GM18858 (cell line): ENCODE data around the gene RBMS3.
"Not testable (repeated sequence)": the region's sequence is repeated elsewhere in the genome, so short reads cannot be mapped to it uniquely, and the experiment has no call there.

Experiments
- ATAC-seq: cut with Tn5 transposase; IDR thresholded peaks from one replicate; pipeline ENCODE4 v1.9.1; 2021; ENCODE audit not compliant: unreplicated experiment

The RBMS3 gene

DNA sequence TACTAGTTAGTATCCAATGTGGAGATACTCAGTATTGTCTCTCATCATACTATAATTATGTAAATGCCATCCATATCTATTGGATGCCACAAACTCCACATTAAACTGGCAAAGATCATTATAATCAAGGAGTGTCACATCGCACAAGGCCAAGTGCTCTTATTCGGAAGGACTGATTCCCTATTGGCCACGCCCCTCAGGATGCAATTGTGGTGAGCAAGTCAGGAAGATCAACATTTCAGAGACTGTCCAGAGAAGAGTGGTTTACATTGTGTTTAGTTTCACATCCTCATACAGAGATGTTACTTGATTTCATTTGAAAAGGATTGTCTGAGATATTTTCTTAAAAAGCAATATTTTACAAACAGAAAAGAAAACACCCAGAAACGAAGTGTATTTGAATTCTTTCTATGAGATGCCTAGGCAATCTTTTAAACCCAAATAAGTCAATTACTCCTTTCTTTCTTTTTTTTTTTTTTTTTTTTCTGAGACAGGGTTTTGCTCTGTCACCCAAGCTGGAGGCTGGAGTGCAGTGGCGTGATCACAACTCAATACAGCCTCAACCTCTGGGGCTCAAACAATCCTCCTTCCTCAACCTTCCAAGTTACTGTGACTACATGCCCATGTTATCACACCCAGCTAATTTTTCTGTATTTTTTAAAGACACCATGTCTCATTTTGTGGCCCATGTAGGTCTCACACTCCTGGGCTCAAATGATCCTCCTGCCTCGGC is 369.1 kb downstream of the RBMS3 start:
- peak; percentile 95 for ATAC-seq

DNA sequence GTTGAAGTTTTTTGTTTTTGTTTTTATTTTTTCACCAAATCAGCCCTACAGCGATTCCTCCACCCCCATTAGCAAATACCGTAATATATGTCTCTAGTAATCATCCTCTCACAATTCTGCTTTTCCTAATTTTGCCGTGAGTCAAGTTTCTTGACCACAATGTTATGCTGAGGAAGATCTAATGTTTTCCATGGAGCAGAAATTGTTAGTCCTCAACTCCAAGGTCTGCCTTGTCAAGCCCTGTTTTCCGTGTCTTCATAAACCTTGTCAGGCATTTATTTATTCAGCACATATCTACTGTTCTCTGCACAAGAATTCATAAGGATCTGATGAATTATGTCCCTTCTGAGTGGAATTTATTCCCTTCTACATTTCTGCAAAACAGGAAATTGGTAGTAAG is 372.8 kb downstream of the RBMS3 start:
- no peak for ATAC-seq

GRCh38 chr3:29655015-29655747 is 374.3 kb downstream of the RBMS3 start:
- no peak for ATAC-seq

DNA sequence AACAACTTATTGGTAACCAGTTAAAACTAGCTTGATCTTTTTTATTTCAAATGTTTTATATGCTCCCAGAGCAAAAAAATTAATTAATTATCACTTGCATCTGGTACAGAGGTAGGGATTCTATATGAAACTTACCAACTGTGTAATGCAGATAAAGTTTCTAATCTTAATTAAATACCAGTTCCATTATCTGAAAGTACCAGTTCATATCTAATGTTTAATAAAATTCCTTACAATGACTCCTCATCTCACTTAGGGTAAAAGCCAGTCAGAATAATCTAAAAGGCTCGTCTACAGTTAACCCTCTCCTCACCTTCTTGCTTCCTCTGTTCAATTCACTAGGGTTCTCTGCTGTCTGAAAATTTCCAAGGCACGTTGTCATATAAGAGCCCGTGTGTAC is 384.8 kb downstream of the RBMS3 start:
- ATAC-seq: no peak

GRCh38 chr3:29668233-29668632 is 387.4 kb downstream of the RBMS3 start:
- ATAC-seq: no peak

- no peak for ATAC-seq
Observed at GRCh38 chr3:29668728-29669127, 387.9 kb downstream of the RBMS3 start.

GRCh38 chr3:29670476-29670875 is 389.6 kb downstream of the RBMS3 start:
- not testable (repeated sequence) for ATAC-seq

DNA sequence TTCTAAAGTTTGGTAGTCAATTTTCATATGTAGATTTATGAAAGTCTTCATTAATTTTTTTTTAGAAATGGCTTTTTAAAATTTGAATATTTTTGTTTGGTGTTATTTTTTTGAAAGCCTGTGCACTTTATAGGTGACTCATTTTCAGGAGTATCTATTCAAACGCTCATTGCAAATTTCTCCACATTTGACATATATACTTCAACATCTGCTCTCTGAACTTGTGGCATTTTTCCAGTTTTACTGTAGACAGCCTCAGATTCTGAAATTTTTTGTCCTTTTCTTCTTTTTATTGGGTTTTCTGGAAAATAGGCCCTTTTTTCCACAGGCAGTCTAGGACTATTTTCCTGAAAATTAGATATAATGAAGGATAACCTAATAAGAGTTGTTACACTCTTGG is 396.6 kb downstream of the RBMS3 start:
- no peak for ATAC-seq

GRCh38 chr3:29679944-29680343 is 399.1 kb downstream of the RBMS3 start:
- no peak for ATAC-seq

DNA sequence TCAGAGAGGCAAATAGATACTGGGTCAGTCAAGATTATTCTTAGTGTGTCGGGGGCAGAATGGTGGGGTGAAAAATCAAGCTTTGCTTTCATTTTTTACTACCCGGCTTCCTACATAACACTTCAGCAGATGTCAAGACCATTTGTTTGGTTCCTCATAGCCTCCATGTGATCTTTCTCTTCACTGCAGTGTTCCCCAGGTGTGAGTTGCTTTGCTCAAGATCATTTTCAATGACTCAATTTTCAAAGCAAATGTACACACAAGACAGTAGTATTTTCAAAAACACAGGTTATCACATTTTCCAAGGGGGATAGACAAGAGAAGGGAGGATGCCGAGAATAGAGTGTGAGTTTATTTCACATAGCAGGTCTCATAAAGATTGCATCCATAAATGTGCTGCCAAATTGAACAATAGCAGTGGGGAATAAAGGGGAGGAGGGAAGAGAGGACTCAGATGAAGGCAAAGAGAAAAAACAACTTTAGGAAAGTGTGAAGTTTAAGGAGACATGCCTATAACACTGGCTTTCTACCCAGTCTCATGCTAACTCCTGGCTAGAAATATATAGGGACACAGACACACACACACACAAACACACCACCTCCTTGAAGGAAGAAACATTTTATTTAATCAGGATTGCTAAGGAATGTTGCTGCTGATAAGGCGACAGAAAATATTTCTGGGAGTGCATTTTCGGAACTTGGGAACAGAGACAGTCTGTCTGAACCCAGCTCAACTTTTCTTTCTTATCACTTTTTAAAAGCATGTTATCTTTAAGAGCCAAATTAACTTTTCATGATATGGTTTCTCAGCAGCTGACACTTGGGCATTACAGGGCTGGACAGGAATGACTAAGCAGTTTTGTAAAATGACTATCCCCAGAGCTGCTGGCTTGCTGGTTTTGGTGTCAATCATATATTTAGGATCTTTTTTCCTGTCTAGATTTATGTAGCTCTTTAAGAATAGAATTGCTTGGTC is 402.4 kb downstream of the RBMS3 start:
- peak; percentile 48 for ATAC-seq

DNA sequence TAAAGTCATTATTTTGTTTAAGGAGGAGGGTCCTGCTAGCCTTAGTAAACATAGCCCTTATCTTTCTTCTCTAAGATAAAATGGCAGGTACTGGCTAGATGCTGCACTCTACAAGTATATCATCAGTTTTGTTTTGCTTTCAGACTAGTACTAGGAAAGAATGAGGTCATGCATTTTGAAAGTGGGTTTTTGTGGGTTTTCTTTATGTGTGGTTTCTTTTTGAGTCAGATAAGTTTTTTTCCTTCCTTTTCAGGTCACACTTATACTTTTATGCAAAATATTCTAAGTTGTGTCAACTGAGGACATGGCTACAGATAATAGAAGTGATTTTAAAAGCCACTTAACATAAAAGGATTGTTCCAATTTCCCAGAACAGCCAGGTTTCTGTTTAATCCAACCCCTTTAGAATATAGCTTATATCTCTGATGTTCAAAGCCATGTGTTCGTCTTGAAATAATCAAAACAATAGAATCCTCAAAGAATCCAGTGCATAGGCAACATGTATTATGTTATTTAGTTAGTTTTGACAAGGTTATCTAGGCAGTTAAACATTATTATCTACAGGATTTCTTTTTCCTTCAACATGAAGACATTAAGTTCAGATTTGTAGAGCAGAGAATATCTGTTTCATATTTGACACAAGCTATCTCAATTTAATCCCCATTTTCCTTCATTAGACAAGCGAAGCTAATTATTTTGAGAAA is 406.2 kb downstream of the RBMS3 start:
- peak; percentile 96 for ATAC-seq

GRCh38 chr3:29690686-29691353 is 409.9 kb downstream of the RBMS3 start:
- ATAC-seq: no peak

- no peak for ATAC-seq
Observed at GRCh38 chr3:29693863-29694262, 413.0 kb downstream of the RBMS3 start.

DNA sequence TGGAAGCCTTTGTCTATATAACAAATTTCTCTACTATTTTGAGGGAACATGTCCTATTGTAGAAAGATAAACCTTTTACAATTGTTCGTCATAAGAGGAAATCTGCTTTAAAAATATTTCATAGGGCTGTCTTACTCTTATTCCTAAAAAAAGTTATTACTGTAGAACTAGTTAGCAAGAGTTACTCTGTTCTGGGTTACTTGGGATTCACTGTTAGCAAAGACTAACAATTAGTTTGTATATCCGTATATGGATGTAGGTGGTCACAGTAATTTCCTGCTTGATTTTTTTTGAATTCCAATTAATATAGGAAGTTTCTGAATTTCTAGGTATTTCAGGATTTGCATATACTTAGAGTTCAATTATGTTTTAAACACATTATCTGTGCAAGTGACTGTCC is 413.5 kb downstream of the RBMS3 start:
- ATAC-seq: no peak

- no peak for ATAC-seq
Observed at GRCh38 chr3:29694783-29695182, 413.9 kb downstream of the RBMS3 start.

- ATAC-seq: no peak
Observed at GRCh38 chr3:29695201-29695600, 414.3 kb downstream of the RBMS3 start.

GRCh38 chr3:29695643-29696198 is 414.9 kb downstream of the RBMS3 start:
- ATAC-seq: no peak

- no peak for ATAC-seq
Observed at GRCh38 chr3:29696311-29696710, 415.4 kb downstream of the RBMS3 start.

DNA sequence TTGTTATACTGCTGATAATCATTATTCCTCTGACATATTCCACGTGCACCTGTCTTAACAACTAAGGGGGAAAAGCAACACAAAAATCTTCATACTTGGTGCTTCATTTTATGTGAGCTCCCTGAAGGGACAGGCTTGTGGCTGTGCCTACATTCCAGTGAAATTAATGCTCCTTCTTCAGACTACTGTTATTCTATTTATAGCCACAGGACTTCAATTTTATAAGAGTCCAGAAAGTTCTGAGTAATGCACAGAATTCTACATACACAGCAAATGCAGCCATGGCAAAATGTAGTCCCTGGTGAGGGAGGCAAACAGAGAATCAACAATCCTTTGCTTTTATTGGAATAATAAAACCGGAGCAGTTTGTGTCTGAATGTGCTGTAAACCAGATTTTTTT is 417.1 kb downstream of the RBMS3 start:
- no peak for ATAC-seq

GRCh38 chr3:29700256-29700655 is 419.4 kb downstream of the RBMS3 start:
- no peak for ATAC-seq
